GM19397 (cell line): ENCODE measurements around the gene FUBP1.
"Not testable (repeated sequence)": the region's sequence is repeated elsewhere in the genome, so short reads cannot be mapped to it uniquely, and the experiment has no call there.

Source experiments
- ATAC-seq: cut with Tn5 transposase; IDR thresholded peaks from one replicate; pipeline ENCODE4 v1.9.1; 2021; ENCODE audit warnings: mild to moderate bottlenecking, moderate library complexity; ENCODE audit not compliant: unreplicated experiment

FUBP1 gene

DNA sequence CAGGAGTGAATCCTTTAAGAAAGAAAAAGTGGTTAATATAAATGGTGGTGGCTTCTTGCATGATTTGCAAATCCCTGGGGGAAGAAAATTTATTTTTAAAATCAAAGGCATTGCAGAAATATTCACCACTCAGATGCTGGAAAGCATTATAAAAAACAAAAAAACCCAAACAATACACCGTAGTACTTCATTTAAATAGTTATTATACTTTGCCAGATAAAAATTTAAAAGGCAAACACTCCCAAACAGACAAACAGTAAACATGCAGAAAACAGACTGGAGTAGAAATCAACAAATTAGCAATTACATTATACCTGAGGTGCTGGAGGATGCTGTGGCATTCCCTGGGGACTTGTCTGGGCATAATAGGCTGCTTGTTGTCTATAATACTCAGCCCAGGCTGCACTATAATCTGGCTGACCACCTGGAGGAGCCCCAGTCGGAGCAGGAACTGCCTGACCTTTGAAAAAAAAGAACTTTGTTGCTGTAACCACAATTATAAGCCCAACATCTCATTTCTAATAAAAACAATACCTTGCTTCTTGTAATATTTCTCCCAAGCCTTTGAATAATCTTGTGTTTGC, 29.9 kb downstream of the FUBP1 start:
- ATAC-seq, result no peak

GRCh38 chr1:77945345-77945744, 33.5 kb downstream of the FUBP1 start:
- no peak for ATAC-seq

GRCh38 chr1:77942400-77943140, 36.3 kb downstream of the FUBP1 start:
- no peak for ATAC-seq

DNA sequence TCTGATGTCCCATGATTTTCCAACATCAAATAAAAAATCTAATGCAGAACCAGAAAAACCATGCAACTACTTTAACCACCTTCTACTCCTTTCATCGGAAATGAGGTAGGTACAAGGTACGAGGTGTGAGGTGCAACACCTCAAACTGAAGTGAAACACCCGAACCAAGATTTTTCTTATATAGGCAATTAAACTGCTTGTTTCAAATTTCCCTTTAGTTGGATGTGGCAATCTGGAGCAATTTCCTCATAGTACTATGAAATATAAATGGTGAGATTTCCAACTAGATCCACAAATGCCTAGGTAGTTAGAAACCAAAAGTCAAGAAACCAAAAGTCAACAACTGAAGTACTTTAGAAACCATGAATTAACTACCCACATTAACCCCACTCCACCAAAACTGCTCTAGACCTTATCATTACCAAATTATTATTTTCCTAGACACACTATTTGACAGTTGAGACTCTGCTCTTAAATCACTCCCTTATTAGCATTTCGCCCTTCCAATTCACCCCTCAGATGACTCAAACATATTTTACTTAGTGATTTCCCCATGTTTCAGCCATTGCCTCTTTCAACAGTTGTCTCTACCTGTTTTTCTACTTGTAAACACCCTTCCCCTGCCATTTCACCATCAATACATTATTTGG, 37.8 kb downstream of the FUBP1 start:
- no peak for ATAC-seq

GRCh38 chr1:77938651-77939050, 40.2 kb downstream of the FUBP1 start:
- no peak for ATAC-seq

GRCh38 chr1:77929806-77930205, 49.1 kb downstream of the FUBP1 start:
- ATAC-seq, result no peak

GRCh38 chr1:77927414-77927813, 51.5 kb downstream of the FUBP1 start:
- ATAC-seq, result no peak

DNA sequence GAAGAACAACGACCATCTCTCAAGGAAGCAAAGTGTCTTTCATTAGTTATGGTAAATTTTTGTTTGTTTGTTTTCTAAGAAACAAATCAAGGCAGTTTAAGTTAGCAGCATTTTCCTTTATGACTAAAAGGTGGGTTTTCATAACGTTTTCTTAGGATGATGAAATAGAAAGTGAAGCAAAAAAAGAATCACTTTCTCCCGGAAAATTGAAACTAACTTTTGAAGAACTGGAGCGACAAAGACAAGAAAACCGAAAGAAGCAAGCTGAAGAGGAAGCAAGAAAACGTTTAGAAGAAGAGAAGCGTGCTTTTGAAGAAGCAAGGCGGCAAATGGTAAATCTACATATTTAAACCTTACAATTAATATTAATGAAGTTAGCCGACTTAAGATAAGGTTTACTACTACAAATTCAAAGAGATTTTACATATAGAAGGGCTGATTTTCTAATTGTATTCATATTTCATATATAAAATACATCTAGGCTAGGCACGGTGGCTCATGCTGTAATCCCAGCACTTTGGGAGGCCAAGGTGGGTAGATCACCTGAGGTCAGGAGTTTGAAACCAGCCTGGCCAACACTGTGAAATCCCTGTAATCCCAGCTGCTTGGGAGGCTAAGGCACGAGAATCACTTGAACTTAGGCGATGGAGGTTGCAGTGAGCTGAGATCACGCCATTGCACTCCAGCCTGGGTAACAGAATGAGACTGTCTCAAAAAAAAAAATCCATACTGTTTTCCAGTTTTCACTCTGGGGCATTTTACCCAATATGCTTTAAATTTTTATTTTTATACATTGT, 52.1 kb downstream of the FUBP1 start:
- no peak for ATAC-seq

GRCh38 chr1:77925956-77926355, 52.9 kb downstream of the FUBP1 start:
- ATAC-seq, result no peak

GRCh38 chr1:77925518-77925917, 53.4 kb downstream of the FUBP1 start:
- no peak for ATAC-seq

- ATAC-seq, result not testable (repeated sequence)
These were observed 60.0 kb downstream of the FUBP1 start for GRCh38 chr1:77918918-77919317.

DNA sequence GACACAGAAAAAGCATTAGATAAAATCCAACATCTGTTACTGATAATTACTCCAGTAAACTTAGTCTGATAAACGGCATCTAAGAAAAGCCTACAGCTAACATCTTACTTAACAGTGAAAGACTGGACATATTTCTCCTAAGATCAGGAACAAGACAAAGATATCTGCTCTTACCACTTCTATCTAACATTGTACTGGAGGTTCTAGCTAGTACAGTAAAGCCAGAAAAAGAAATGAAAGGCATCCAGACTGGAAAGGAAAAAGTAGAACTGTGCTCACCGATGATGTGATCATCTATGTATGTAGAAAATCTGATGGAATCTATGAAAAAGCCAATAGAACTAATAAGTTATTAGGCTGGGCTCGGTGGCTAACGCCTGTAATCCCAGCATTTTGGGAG, 68.8 kb downstream of the FUBP1 start:
- no peak for ATAC-seq

DNA sequence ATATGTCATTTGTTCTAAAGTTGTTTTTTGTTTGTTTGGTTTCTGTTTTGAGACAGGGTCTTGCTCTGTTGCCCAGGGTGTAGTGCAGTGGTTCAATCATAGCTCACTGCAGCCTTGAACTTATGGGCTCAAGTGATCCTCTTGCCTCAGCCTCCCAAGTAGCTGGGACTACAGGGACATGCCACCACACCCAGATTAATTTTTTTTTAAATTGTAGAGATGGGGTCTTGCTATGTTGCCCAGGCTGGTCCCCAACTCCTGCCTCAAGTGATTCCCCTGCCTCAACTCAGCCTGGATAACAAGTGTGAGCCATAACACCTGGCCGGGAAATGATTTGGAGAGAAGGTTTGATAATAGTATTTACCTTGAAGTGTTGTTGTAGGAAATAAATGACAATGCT, 72.2 kb downstream of the FUBP1 start:
- no peak for ATAC-seq

GRCh38 chr1:77906019-77906545, 72.8 kb downstream of the FUBP1 start:
- ATAC-seq, result no peak

DNA sequence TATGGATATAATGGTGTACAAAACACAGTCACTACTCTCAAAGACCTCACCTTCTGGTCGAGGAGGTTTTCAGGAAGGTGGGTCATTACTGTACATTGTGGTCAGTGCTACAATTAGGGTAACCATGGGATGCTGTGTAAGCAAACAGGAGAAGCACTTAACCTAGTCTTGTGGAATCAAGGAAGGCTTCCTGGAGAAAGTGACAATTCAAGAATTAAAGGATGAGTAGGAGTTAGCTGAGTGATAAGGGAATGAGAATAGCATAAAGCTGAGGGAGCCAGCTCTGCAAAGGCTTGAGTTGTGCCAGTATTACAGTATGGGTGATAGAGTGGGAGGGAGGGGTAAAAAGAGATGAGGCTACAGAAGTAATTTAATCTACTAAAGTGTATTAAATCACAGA, 73.3 kb downstream of the FUBP1 start:
- ATAC-seq, result no peak

- ATAC-seq, result no peak
These were observed 78.1 kb downstream of the FUBP1 start for GRCh38 chr1:77900687-77901293.

DNA sequence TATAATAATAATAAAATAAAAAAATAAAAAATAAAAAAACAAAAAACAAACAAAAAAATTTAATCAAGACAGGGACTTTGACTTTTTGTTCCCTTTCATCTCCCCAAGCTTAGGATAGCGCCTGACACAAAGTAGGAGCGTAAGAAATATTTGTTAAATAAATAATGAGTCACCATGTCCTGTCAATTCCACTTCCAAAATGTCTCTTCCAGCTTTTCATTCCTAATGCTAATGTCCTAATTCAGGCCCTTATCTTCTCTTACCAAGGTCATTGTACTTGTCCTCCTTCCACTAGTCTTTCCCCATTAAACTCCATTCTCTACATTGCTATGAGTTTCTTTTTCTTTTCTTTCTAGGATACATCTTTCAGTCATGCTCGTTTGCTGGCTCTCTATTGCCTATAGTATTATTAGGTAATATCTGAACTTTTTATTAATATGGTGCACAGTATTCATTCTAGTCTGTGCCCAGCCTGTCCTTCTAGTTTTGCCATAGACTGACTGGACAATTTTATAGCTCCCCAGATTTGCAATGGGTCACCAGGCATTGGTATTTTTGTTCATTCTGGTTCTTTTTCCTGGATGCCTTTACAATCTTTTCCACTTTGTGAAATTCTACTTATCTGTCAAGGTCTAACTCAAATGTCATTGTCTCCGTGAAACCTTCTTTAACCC, 79.1 kb downstream of the FUBP1 start:
- ATAC-seq, result no peak
